HG02610 (cell line): Measurements from ENCODE around the gene FCHSD2.

Source experiments
- ATAC-seq: cut with Tn5 transposase; IDR thresholded peaks from one replicate; pipeline ENCODE4 v1.9.1; 2021; ENCODE audit warnings: mild to moderate bottlenecking, moderate library complexity; ENCODE audit not compliant: unreplicated experiment

Gene FCHSD2

GRCh38 chr11:72826942-72827480, 315.1 kb downstream of the FCHSD2 start:
- ATAC-seq = no peak

GRCh38 chr11:72826191-72826941, 315.8 kb downstream of the FCHSD2 start:
- no peak for ATAC-seq

GRCh38 chr11:72825661-72826060, 316.5 kb downstream of the FCHSD2 start:
- no peak for ATAC-seq

- no peak for ATAC-seq
These were observed 317.2 kb downstream of the FCHSD2 start for GRCh38 chr11:72824811-72825505.

GRCh38 chr11:72824020-72824419, 318.1 kb downstream of the FCHSD2 start:
- no peak for ATAC-seq

GRCh38 chr11:72823105-72823804, 318.9 kb downstream of the FCHSD2 start:
- no peak for ATAC-seq

GRCh38 chr11:72821920-72822799, 320.0 kb downstream of the FCHSD2 start:
- no peak for ATAC-seq

- no peak for ATAC-seq
These were observed 320.7 kb downstream of the FCHSD2 start for GRCh38 chr11:72821221-72821919.

GRCh38 chr11:72820439-72821139, 321.5 kb downstream of the FCHSD2 start:
- ATAC-seq = no peak

GRCh38 chr11:72818971-72819370, 323.1 kb downstream of the FCHSD2 start:
- ATAC-seq = no peak

GRCh38 chr11:72817966-72818365, 324.2 kb downstream of the FCHSD2 start:
- no peak for ATAC-seq

- no peak for ATAC-seq
These were observed 325.6 kb downstream of the FCHSD2 start for GRCh38 chr11:72816404-72816990.

GRCh38 chr11:72815110-72815618, 327.0 kb downstream of the FCHSD2 start:
- peak; percentile 2 for ATAC-seq

GRCh38 chr11:72814286-72815109, 327.6 kb downstream of the FCHSD2 start, which contains the start of gene ATG16L2:
Gene ATG16L2, plus strand, starts transcription at chr11:72814411. Its CDS starts 35 bp downstream, at chr11:72814446.
- ATAC-seq = peak; percentile 59

- ATAC-seq = peak; percentile 47
These were observed 328.3 kb downstream of the FCHSD2 start for GRCh38 chr11:72813740-72814285.

GRCh38 chr11:72812967-72813739, 329.0 kb downstream of the FCHSD2 start:
- peak; percentile 33 for ATAC-seq

- ATAC-seq = no peak
These were observed 329.5 kb downstream of the FCHSD2 start for GRCh38 chr11:72812604-72812966.
